ENCODE data around the gene USP34. TPM values are rescaled to one million over a fixed set of nuclear protein-coding genes. Genes with fewer than 3 reads are reported as not detected.

The USP34 gene
- total and polyA plus RNA-seq, 9 donors: 57.4 to 132 (median 116) TPM

DNA sequence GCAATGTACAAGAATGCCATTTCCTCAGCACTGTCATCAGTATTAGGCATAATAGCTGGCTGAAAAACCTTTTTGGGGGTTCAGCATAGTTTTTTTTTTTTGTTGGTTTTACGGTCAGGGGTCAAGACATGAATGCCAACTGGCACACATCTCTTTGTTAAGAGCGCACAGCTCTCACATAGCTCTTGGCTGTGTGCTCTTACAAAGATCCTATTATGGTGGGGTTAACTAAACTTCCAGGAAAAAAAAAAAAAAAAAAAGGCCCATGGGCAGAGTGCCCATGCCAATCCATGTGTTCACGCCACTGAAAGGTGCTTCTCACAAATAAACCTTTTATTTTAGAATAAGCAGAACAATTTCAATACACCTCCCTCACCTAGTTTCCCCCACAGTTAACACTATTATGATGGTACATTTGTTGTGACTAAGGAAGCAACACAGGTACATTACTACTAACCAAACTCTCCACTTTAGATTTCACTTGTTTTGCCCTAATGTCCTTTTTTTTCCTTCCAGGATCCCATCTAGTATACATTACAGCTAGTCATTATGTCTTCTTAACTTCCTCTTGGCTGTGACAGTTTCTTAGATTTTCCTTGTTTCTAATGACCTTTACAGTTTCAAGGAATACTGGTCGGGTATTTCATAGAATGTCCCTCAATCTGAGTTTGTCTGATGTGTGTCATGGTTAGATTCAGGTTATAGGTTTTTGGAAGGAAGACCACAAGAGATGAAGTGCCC lies 252.6 kb downstream of the USP34 start:
- no peak for TF ChIP-seq POLR2A (IDR thresholded peaks at IDR 0.05)
- no peak for TF ChIP-seq EP300 (IDR thresholded peaks at IDR 0.05)
- TF ChIP-seq, protein P1, sequence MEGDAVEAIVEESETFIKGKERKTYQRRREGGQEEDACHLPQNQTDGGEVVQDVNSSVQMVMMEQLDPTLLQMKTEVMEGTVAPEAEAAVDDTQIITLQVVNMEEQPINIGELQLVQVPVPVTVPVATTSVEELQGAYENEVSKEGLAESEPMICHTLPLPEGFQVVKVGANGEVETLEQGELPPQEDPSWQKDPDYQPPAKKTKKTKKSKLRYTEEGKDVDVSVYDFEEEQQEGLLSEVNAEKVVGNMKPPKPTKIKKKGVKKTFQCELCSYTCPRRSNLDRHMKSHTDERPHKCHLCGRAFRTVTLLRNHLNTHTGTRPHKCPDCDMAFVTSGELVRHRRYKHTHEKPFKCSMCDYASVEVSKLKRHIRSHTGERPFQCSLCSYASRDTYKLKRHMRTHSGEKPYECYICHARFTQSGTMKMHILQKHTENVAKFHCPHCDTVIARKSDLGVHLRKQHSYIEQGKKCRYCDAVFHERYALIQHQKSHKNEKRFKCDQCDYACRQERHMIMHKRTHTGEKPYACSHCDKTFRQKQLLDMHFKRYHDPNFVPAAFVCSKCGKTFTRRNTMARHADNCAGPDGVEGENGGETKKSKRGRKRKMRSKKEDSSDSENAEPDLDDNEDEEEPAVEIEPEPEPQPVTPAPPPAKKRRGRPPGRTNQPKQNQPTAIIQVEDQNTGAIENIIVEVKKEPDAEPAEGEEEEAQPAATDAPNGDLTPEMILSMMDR (IDR thresholded peaks at IDR 0.05): no peak
- 92 to 97% (median 94%) methylated on average over 4 of the region's 4 CpGs for WGBS, 3 donors
- H3K36me3 ChIP-seq: no peaks in the 10 kb centered on the region
- no peak overlapping the region for H3K27ac ChIP-seq
- H3K4me3 ChIP-seq: no peak overlapping the region
- no peak for DNase-seq
- H3K27me3 ChIP-seq: no peaks in the 10 kb centered on the region
- peaks cover 2% of the 10 kb centered on the region for H3K4me1 ChIP-seq (ENCODE audit: insufficient read depth)
- no peaks in the 10 kb centered on the region for H3K9me3 ChIP-seq
- intact Hi-C loops (cut with DNase I): no loop called here

DNA sequence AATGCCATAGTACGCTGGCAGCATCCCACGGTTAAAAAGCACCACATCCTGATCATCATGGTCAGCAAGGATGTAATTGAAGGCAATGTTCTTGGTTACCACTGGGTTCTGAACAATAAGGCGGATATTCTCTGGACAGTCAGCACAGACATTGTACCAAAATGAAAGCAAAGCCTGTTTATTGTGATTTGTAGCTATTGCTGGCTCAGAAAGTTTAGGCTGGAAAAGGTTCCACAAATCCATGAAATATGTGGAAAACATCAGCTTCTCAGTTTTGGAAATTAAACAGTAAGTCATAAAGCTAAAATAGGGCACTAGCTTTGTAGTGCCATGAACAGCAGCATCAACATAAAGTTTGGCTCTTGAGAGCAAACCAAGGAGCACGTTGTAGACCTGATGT lies 256.7 kb downstream of the USP34 start:
- H3K4me1 ChIP-seq (ENCODE audit: insufficient read depth): peaks cover 2% of the 10 kb centered on the region
- WGBS, 3 donors: 47 to 59% (median 59%) methylated on average over 4 of the region's 4 CpGs
- no peaks in the 10 kb centered on the region for H3K36me3 ChIP-seq
- no peak overlapping the region for H3K4me3 ChIP-seq
- H3K27ac ChIP-seq: no peak overlapping the region
- no peaks in the 10 kb centered on the region for H3K27me3 ChIP-seq
- TF ChIP-seq, protein P1 (IDR thresholded peaks at IDR 0.05): no peak
- TF ChIP-seq POLR2A (IDR thresholded peaks at IDR 0.05) (no peak), EP300 (IDR thresholded peaks at IDR 0.05) (no peak)
- no peaks in the 10 kb centered on the region for H3K9me3 ChIP-seq
- intact Hi-C loops (cut with DNase I): no loop called here
- no peak for DNase-seq

DNA sequence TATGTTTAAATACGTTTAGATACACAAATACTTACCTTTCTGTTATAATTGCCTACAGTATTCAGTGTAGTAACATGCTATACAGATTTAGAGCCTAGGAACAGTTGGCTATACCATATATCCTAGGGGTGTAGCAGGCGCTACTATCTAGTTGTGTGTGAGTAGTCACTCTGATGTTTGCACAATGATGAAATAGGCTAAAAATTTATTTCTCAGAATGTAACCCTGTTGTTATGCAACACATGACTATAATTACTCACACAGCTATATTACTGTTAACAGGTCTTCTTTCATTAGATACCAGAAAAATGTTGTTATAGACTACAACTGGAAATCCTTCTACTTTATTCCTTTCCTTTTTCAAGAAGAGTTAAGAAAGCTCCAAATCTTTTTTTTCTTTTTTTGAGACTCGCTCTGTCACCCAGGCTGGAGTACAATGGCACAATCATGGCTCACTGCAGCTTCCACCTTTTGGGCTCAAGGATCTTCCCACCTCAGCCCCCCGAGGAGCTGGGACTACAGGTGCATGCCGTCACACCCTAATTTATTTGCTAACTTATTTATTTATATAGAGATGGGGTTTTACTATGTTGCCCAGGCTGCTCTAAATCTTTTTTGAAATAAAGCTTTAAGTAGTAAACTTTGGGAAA lies 260.4 kb downstream of the USP34 start:
- Histone ChIP-seq H3K4me1 (ENCODE audit: insufficient read depth) (peaks cover 2% of the 10 kb centered on the region), H3K36me3 (no peaks in the 10 kb centered on the region), H3K27me3 (no peaks in the 10 kb centered on the region), H3K27ac (no peak overlapping the region), H3K4me3 (no peak overlapping the region), H3K9me3 (no peaks in the 10 kb centered on the region)
- DNase-seq: no peak
- WGBS, 3 donors: 87 to 95% (median 90%) methylated on average over 5 of the region's 5 CpGs
- intact Hi-C loops (cut with DNase I): no loop called here
- TF ChIP-seq, protein P1 (IDR thresholded peaks at IDR 0.05): no peak

DNA sequence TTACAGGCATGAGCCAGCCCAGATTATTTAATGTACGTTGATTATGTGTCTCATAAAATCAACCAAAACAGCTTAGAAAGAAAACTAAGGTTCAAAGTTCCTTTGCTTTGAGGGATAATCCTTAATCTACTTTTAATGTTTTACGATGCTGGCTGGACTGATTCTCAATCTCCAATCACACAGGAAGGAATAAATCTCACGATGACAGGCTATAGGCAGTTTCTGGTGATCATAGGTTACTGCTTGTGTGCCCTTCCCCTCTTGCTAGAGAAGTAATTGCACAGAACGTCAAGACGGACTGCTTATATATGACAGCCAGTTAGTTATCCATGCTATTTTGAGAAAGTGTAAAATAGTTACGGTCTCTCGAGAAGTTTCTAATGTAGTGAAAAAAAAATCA lies 265.8 kb downstream of the USP34 start:
- no peak for DNase-seq
- no peaks in the 10 kb centered on the region for H3K9me3 ChIP-seq
- 90 to 91% (median 91%) methylated on average over 7 of the region's 7 CpGs for WGBS, 3 donors
- no peak overlapping the region for H3K27ac ChIP-seq
- intact Hi-C loops (cut with DNase I): loop anchor here in 1 of 4 donors (10.0 kb wide), 1 partner anchor 310 kb away; no protein-coding TSS in a partner anchor
- H3K36me3 ChIP-seq: no peaks in the 10 kb centered on the region
- no peaks in the 10 kb centered on the region for H3K27me3 ChIP-seq
- no peak overlapping the region for H3K4me3 ChIP-seq
- H3K4me1 ChIP-seq (ENCODE audit: insufficient read depth): no peaks in the 10 kb centered on the region
- TF ChIP-seq, protein P1 (IDR thresholded peaks at IDR 0.05): no peak
- TF ChIP-seq EP300 (IDR thresholded peaks at IDR 0.05): no peak

Data from ovary (tissue), 9 donors.